Non-pigmented ciliary epithelial cell (primary cell): ENCODE data around the gene EIF2S1.
"Not testable (repeated sequence)": the region's sequence is repeated elsewhere in the genome, so short reads cannot be mapped to it uniquely, and the experiment has no call there.

ENCODE experiments used
- DNase-seq: peaks from one replicate; pipeline ENCODE4 v3.0.0-alpha.2; 2010; ENCODE audit warnings: low read depth

Gene EIF2S1

DNA sequence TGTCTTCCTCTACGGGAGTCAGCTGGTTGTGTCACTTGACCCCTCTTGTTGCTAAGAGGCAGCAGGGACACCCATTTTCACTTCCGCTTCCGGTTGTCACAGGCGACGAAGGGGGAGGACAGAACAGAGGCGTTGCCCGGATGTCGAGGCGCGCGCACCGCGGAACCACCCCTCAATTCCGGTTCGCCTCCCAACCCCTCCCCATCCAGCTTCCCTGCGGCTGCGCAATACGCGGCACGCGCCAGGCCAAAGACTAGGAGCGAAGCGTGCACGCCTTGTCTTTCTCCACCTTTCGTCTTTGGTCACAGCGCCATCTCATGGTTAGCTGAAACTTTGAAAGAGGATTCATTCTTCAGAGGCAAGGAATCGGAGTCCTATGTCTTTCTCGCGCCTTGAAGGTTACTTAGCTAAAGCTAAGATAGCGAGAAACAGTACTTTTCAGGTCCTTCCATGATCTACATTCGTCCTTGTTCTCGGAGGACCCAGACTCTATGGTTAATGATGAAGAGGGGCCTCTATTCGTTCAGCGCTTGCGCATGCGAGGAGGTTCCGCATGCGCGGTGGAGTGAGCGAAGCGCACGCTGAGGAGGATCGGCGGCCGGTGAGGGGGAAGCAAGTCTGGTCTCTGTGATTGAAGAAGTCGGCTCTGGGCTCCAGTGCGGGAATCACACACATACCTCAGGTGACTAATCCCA, at the start of gene EIF2S1, which contains the start of gene ATP6V1D:
TSS of gene EIF2S1 (plus strand) at position 554 of the 695 bp plus-strand sequence. CDS start 4,440 bp downstream, outside the sequence.
TSS of gene ATP6V1D (minus strand) at position 30 of the 695 bp plus-strand sequence. CDS start 106 bp downstream, outside the sequence.
- DNase-seq = peak; percentile 97

DNA sequence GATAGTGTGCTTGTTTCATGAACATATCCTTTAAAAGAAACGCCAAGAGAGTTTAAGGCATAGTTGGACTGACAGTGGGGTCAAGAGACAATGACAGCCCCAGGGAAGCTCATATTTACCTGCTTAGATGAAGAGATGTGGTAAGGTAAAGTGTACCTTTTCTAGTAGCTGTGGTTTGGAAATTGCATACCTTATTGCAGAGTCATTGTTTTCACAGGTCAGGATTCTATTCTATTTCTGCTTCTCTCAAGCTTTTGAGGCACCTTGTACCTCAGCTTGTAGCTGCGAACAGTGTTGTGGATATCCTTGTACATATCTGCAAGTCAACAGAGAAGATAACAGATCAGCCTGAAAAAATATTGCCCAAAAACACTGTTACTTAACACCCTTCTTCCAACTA, 48.3 kb upstream of the EIF2S1 start:
- no peak for DNase-seq

DNA sequence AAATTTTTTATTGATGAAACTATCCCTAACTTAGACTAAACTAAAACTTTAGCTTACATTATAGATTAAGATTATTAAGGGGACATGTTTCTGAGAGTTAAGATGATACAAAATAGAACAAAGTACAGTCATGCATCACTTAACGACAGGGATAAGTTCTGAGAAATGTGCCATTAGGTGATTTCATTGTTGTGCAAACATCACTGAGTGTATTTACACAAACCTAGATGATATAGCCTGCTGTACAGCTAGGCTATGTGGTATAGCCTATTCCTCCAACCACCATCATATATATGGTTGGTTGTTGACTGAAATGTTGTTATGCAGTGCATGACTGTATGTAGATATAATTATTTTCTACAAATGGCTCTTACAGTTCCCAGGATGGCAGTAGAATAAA, 47.0 kb upstream of the EIF2S1 start:
- DNase-seq = no peak

DNA sequence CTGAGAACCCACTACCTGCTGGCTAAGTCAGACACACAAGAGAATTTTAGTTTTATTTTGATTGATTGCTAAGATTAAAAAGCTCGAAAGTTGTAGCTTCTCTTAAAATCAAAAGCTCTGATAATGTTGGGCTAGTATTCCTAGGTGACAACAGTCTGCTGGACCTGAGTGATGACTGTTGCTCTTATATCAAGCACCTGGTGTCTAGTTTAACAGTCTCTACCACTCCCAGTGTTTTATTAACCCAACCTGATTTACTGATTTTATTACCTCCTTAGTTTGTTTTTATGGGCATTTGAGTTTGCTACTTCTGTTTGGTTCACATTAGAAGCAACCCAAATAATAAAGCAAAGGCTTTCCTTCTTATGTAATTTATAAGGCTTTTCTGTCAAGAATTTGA, 42.3 kb upstream of the EIF2S1 start:
- no peak for DNase-seq

DNA sequence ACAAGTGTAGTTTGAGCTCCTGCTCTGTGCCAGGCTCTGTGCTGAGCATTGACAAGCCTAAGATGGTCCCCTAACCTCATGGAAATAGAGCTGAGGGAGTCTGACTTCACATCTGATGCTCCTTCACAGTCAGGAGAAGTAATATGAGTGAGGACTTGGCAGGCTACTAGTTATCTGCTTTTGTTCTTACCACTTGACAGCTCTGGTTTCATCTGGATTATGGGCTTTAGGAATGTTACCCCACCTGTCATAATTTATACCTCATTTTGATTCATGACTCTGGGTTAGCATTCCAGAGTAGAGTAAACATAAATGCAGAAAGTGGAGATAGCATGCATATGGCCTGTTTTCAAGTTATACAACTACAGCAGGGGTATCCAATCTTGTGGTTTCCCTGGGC, 41.0 kb upstream of the EIF2S1 start:
- no peak for DNase-seq

DNA sequence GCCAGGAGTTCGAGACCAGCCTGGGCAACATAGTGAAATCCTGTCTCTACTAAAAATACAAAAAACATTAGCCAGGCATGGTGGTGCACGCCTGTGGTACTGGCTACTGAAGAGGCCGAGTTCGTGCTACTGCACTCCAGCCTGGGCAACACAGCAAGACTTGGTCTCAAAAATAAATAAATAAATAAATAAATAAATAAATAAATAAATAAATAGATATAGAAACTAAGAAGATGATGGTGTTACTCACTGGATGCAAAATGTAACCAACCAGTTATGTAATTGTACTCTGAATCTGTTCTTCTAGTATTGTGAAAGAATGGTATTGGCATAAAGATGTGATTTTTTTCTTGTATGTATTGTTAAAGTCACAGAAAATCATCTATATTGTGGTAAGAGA, 30.5 kb upstream of the EIF2S1 start:
- DNase-seq = not testable (repeated sequence)

DNA sequence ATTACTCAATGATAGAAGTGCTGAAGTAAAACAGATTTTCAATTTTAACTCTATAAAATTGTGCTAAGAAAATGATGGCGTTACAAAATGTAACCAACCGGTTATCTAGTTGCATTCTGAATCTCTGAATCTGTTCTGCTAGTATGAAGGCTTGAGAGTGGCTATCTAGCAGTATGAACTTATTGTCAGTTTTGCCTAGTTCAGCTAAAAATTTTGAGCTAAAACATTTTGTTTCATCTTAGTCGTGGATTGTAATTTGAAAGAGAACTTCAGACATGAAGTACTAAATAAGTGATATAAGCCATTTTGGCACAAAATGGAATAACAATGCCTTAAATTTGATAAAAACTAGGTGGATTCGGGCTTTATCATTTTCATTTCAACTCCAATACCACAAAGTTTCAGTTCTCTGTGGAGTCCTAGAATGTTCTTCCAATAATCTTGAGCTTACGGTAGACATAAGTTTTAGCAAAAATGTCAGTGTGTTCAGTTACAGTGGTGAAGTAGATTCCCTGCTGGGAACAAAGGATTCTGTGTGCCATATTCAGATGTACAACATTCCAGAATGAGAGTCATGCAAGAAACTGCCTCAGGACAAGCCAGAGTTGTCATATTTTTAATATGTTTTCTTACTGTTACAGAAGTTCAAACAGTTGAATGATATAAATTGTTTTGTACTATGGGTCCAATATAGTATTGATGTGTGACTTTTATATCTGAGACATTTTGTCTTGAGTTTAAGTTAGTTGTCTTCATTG, 28.6 kb upstream of the EIF2S1 start:
- peak; percentile 37 for DNase-seq

DNA sequence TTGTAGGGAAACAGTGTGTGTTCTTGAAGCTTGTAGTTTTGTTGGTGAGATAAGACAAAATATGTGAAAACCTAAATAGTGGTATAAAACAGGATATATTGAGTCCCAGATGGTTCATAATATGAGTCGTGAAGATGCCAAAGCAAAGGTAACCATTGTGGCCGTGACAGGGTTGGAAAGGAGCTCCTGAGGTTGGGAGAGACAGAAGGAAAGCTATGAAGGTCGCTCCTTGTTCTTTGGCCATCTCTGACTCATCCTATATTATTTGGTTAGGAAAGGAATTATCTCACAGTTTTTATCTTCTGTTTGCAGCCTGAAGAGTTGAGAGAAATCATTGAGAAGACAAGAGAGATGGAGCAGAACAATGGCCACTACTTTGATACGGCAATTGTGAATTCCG, 27.7 kb upstream of the EIF2S1 start:
- no peak for DNase-seq

DNA sequence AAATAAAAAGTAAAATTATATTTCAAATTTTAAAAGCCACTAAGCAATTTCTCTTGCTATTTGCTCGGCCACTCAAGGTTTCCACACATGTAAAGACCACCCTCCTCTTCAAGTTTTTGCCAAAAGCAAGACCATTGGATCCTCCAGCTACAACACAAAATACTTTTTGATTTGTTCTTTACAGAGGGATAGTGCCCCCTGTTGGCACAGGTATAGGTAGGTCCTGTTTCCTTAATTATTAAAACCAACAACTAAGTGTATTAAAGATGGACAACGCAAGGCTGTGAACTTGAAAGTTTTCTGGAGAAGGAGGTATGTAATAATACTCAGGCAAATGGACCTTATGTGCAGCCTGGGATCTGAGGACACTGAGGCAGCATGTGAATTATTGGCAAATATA, 24.3 kb upstream of the EIF2S1 start:
- no peak for DNase-seq

DNA sequence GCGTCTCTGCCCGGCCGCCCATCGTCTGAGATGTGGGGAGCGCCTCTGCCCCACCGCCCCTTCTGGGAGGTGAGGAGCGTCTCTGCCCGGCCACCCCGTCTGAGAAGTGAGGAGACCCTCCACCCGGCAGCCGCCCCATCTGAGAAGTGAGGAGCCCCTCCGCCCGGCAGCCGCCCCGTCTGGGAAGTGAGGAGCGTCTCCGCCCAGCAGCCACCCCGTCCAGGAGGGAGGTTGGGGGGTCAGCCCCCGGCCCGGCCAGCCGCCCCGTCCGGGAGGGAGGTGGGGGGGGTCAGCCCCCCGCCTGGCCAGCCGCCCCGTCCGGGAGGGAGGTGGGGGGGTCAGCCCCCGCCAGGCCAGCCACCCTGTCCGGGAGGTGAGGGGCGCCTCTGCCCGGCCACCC, 18.9 kb upstream of the EIF2S1 start:
- DNase-seq = not testable (repeated sequence)

DNA sequence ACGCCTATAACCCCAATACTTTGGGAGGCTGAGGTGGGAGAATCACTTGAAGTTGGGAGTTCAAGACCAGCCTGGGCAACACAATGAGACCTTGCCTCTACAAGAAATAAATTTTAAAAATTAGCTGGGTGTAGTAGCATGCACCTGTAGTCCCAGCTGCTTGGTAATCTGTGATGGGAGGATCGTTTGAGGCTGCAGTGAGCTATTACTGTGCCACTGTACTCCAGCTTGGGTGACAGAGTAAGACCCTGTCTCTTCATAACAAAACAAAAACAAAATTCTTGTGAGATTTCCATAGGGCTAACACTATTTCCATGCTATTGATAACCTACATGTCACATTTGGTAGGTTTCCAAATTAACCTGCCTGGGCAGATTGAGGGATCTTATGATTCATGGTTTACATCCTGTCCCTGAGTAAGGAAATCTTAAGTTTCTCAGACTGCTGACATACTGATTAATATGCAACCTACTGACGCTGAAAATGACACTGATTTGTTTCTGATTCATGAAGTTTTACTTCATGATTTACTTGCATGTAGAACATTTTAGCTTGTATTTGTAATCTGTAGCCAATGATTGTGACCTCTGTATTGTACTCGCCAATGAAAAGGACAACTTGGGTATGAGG, 16.4 kb upstream of the EIF2S1 start:
- DNase-seq = no peak

DNA sequence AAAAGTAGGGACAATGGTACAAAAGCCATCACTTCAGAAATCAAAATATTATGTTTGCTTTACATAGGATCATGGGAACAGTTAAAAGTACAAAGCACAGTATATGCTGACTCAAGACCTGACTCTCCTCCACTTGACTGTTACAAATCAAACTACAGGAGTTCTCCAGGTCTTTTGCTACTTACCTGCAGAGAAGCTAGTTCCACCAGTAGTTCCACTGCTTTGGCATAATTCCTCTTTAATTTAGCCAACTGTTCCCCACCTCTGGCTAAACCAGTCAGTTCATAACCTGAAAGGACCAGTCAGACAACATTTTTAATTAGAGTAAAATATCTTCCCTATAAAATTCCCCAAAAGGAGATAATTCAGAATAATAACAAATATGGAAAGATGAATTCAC, 14.5 kb upstream of the EIF2S1 start:
- no peak for DNase-seq

DNA sequence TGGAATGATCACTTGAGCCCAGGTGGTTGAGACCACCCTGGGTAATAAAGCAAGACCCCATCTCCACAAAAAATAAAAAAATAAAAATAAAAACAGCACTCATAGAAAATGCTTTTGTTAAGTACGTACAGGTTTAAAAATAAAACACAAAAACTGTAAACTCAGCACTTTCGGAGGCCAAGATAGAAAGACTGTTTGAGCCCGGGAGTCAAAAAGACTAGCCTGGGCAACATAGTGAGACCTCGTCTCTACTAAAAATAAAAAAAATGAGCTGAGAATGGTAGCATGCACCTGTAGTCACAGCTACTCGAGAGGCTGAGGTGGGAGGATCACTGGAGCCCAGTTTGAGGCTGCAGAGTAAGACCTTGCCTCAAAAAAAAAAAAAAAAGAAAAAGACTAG, 8.1 kb upstream of the EIF2S1 start:
- DNase-seq = no peak

DNA sequence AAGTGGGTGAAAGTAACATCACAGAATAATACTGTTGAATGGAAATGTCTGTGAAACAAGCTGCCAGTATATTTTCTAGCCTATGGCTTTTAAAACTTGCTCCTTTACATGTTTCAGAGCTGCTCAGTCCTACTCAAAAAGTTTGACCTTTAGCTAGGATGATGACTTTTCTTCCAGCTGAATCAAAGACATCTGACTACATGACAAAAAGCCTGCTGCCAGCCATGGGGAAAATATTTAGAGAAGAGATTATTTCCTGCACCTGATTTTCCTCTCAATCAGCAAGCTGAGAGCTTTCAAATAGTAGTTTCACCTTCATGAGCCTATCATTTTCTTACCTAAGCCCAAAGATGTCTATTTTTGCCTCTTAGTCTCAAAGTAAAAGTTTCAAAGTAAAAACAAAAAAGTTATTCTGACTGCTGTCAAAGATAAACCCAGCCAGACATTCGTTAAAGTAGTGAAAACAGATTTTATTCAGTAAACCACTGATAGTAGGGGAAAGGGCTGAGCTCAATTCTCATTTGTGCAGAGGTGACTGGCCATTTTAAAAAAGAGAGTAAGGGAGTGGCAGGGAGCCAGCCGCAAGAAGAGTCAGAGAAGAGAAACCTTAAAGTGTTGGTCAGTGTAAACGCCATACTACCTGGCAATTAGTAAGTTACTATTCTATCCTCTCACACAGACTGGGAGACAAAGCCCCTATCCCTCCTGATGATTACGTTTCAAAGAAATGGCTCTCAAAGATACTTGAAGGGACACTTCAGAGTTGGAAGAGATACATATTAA, 2.8 kb upstream of the EIF2S1 start:
- no peak for DNase-seq

DNA sequence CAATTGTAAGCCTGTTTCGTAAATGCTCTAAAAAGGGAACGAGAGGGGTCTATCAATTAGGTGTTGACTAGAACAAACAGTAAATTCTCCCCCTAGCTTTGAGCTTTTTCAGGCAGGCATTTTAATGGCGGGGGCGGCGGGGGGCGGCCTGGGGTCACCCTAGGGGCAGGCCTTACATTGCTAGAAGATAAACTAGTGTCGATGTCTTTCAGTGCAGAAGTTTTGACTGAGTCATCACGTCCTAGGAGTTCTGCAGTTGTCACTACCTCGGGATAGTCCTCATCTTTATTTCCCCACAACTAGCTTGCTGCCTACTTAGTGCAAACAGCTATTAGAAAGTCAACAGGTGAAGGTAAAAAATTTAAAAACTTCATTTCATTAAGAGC, 2.2 kb upstream of the EIF2S1 start:
- DNase-seq = no peak

DNA sequence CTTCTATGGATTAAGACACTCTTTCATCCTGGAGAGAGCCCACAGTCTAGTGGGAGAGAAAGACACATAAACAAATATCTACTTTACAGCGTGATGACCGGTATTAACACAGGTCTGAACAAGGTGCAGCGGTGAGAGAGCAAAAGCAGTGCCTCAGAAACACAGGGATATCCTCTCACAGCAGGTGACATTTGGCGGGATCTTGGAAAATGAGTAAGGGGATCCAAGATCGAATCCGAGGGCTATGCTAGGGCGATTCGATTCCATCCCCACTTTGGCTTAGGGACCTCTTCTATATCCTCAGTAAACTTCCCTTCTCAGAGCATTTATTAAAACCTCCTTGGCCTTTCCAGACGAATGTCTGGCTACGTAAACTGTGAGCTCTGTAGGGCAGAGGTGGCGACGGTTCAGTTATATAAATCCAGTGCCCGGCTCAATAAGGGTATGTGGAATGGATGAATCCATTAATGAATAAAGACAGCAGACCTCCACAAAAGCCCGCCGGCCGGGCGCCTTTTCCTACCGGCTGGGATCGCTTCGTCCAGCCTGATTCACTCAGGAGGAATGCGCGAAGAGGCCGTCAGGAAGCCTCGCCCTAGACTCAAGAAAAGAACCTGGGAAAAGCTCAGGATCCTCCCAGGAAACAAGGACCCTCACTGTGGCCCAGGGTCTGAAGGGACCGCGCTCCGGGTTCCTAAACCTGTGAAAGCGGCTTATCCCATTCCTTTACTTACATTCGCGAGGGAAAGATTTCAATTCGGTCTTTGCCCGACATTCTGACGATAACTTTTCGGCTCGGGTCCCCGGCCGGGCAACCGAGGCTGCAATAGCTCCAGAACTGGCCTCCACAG, 979 bp upstream of the EIF2S1 start:
- DNase-seq = no peak

DNA sequence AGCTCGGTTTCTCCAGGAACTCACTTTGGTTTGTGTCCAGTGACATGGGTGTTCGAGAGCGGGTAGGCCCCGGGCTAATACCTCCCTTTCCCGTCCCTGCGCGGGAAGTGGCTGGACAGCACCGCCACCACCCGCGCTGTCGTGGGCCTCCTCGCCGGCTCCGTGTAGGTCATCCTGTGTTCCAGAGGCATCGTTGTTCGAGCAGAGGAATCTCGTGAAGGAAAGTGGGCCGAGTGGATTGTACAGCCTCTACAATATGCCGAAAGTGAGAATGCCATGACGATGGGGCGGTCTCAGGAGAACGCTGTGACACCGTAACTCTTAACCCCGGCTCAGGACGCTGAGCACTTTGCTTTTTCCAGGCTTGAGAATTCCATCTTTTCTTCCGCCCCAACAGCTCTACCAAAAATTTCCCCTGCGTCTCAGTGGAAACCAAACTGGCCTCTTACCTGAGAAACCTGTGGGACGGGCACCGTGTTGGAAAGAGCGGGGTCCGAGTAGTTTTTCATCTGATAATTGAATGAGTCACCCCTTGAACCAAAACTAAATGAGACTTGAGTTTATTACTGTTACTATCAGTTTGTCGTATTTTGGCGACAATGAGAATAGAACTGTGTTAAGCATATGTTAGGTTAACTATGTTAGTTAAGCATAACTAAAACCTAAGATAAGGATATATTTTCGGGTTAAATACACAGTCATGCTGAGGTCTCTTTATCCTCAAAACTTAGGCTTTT, 510 bp downstream of the EIF2S1 start:
- no peak for DNase-seq

DNA sequence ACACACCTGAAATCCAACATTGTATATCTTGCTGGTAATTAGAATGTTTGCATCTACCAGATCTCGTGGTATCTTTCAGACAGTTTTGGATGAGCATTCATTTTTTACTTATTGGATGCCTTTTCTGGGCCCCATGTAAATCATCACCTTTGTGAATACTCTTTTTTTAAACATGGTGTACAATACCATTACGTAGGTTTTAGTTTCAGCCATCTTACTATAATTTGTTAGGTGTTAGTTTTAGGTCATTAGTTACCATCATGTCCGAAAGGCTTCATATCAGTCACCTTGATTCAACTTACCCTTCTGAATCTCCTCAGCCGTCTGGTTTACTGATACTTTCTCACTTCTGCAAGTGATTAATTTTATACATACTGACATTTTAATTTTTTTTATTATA, 5.3 kb downstream of the EIF2S1 start:
- no peak for DNase-seq

DNA sequence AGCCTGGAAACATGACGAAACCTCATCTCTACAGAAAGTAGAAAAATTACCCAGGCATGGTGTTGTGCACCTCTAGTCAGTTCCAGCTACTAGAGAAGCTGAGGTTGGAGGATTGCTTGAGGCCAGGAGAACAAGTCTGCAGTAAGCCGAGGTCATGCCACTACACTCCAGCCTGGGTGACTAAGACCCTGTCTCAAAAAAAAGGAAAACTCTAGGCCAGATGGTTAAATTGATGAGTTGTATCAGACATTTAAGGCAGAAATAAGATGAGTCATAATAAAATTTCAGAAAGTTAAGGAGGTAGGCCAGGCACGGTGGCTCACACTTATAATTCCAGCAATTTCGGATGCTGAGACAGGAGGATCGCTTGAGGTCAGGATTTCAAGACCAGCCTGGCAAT, 10.7 kb downstream of the EIF2S1 start:
- DNase-seq = no peak

DNA sequence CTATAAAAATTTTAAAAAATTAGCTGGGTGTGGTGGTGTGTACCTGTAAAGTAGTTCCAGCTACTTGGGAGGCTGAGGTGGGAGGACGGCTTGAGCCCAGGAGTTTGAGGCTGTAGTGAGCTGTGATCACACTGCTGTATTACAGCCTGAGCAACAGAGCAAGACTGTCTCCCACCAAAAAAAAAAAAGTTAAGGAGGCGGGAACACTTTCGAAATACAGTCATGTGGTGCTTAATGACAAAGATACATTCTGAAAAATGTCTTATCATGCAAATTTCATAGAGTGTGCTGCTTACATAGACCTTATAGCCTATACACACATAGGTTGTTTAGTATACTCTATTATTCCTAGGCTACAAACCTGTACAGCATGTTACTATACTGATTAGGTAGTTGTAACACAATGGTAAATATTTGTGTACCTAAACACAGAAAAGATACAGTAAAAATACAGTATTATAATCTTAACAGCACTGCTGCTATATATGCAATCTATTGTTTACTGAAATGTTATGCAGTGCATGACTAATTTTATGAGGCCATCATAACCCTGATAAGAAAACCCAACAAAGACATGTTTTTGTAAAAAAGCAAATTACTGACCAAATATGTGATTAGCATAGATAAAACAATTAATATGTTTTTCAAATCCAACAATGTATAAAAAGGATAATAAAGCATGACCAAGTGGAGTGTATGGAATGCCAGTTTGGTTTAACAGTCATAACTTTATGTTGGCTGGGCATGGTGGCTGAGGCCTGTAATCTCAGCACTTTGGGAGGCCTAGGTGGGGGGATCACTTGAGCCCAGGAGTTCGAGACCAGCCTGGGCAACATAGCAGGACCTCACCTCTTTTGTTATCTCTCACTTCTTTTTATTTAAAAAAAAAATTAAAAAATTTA, 11.4 kb downstream of the EIF2S1 start:
- no peak for DNase-seq
